ENCODE measurements around the gene INO80. TPM values are rescaled to one million over a fixed set of nuclear protein-coding genes. Genes with fewer than 3 reads are reported as not detected.
"Not testable (repeated sequence)": the region's sequence is repeated elsewhere in the genome, so short reads cannot be mapped to it uniquely, and the experiment has no call there.

INO80 gene
- total RNA-seq, 4 donors from 2014 or later, result 27.9 to 31.6 (median 28.4) TPM

GRCh38 chr15:41096178-41096577 lies 19.9 kb downstream of the INO80 start:
- no peak for TF ChIP-seq CTCF (IDR thresholded peaks at IDR 0.05)
- no peak for ATAC-seq (ENCODE audit: low FRiP score)
- DNase-seq (ENCODE audit: low spot score), result no peak

- DNase-seq (ENCODE audit: low spot score), result no peak
- no peak for ATAC-seq (ENCODE audit: low FRiP score)
- no peak for TF ChIP-seq CTCF (IDR thresholded peaks at IDR 0.05)
These were observed 31.1 kb downstream of the INO80 start for GRCh38 chr15:41085029-41085428.

- TF ChIP-seq CTCF (IDR thresholded peaks at IDR 0.05), result no peak
- ATAC-seq (ENCODE audit: low FRiP score), result no peak
- DNase-seq (ENCODE audit: low spot score), result no peak
These were observed 35.9 kb downstream of the INO80 start for GRCh38 chr15:41080144-41080543.

- DNase-seq (ENCODE audit: low spot score) (no peak), ATAC-seq (ENCODE audit: low FRiP score) (no peak)
- no peak for TF ChIP-seq CTCF (IDR thresholded peaks at IDR 0.05)
These were observed 36.4 kb downstream of the INO80 start for GRCh38 chr15:41079717-41080116.

GRCh38 chr15:41078879-41079278 lies 37.2 kb downstream of the INO80 start:
- ATAC-seq (ENCODE audit: low FRiP score), result not testable (repeated sequence)

GRCh38 chr15:41078125-41078524 lies 38.0 kb downstream of the INO80 start:
- no peak for ATAC-seq (ENCODE audit: low FRiP score)
- no peak for TF ChIP-seq CTCF (IDR thresholded peaks at IDR 0.05)
- no peak for DNase-seq (ENCODE audit: low spot score)

More at GRCh38 chr15:41078879-41079278, 37.2 kb downstream of the INO80 start:
- DNase-seq (ENCODE audit: low spot score), result not testable (repeated sequence)

GRCh38 chr15:41073028-41073427 lies 43.1 kb downstream of the INO80 start:
- ATAC-seq (ENCODE audit: low FRiP score) (no peak), DNase-seq (ENCODE audit: low spot score) (no peak)
- TF ChIP-seq CTCF (IDR thresholded peaks at IDR 0.05), result no peak

- TF ChIP-seq CTCF (IDR thresholded peaks at IDR 0.05), result no peak
- ATAC-seq (ENCODE audit: low FRiP score), result no peak
- no peak for DNase-seq (ENCODE audit: low spot score)
These were observed 44.1 kb downstream of the INO80 start for GRCh38 chr15:41072013-41072412.
